ENCODE results near the gene PTRH1.

Gene PTRH1

DNA sequence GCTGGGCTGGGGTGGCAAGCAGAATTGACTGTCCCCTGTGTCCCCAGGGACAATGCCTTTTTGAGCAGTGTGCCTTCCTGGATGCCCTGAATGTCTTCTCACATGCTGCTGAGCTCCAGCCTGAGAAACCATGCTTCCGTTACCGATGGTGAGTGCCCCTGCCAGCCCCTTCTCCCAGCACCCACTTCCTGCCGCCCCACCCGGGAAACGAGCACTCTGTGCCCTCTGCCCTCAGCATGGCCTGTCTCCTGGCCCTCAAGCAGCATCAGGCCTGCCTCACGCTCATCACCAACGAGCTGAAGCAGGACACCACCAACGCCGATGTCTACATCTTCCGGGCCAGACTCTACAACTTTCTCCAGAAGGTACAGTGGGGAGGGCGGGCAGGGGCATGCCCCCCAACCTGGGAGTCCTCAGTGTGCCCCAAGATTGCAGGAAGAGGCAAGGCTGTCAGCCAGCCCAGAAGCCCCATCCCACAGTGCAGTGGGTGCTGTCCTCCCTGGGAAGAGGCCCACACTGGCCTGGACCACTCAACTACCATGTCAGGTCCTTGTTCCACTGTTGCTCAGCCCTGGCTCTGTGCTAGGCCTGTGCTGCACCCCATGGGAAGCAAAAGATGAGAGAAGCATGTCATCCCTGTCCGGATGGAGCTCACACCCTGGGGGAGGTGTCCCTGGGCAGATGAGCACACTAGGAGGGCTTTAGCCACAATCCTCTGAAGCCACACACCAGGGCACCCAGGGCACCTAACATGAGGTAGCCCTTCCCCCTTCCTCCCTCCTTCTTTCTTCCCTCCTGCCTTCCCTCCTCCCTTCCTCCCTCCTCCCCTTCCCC lies 4.8 kb upstream of the PTRH1 start:
- Histone ChIP-seq H2AFZ (ENCODE audit: low read length) (no peak overlapping the region), H3K4me2 (ENCODE audit: low read length) (no peak overlapping the region), H3K36me3 (ENCODE audit: insufficient read depth, low read length) (no peaks in the 10 kb centered on the region), H3K9me3 (ENCODE audit: low read length) (no peaks in the 10 kb centered on the region), H4K20me1 (ENCODE audit: insufficient read depth, low read length) (no peaks in the 10 kb centered on the region), H3K27me3 (ENCODE audit: insufficient read depth, low read length) (peaks cover 4% of the 10 kb centered on the region; the same call in 1 of the 2 replicates), H3K9ac (ENCODE audit: low read length) (no peak overlapping the region), H3K4me3 (ENCODE audit: low read depth, low read length, poor library complexity, severe bottlenecking) (no peak overlapping the region), H3K27ac (ENCODE audit: low read depth, low read length, poor library complexity, severe bottlenecking) (no peak overlapping the region), H3K9me2 (ENCODE audit: low read depth, low read length) (no peaks in the 10 kb centered on the region), H3K79me2 (ENCODE audit: insufficient read depth, low read length) (no peaks in the 10 kb centered on the region), H3F3A (ENCODE audit: insufficient read depth, low read length) (no peaks in the 10 kb centered on the region), H3K4me1 (ENCODE audit: insufficient read depth, low read length, severe bottlenecking) (peaks cover 5% of the 10 kb centered on the region)
- TF ChIP-seq, protein P1, sequence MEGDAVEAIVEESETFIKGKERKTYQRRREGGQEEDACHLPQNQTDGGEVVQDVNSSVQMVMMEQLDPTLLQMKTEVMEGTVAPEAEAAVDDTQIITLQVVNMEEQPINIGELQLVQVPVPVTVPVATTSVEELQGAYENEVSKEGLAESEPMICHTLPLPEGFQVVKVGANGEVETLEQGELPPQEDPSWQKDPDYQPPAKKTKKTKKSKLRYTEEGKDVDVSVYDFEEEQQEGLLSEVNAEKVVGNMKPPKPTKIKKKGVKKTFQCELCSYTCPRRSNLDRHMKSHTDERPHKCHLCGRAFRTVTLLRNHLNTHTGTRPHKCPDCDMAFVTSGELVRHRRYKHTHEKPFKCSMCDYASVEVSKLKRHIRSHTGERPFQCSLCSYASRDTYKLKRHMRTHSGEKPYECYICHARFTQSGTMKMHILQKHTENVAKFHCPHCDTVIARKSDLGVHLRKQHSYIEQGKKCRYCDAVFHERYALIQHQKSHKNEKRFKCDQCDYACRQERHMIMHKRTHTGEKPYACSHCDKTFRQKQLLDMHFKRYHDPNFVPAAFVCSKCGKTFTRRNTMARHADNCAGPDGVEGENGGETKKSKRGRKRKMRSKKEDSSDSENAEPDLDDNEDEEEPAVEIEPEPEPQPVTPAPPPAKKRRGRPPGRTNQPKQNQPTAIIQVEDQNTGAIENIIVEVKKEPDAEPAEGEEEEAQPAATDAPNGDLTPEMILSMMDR (IDR thresholded peaks at IDR 0.05; ENCODE audit: low read length) = no peak
- TF ChIP-seq EZH2 (IDR thresholded peaks at IDR 0.05; ENCODE audit: borderline replicate concordance, low read length) = no peak

DNA sequence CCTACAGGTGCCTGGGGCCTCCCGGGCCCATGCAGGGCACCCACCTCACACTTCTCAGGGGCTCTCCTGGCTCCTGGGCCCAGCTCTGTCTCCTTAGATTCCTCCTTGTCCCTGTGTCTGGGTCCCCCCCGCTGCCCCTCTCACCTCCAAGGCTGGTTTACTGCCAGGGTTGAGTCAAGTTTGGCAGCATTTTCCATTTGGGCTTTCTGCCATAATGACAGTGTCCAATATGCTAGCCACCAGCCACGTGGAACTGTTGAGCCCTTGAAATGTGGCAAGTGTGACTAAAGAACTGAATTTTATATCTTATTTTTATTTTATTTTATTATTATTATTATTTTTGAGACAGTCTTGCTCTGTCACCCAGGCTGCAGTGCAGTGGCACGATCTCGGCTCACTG lies 2.3 kb upstream of the PTRH1 start:
- no peak overlapping the region for H3K4me3 ChIP-seq (ENCODE audit: low read depth, low read length, poor library complexity, severe bottlenecking)
- H3K27ac ChIP-seq (ENCODE audit: low read depth, low read length, poor library complexity, severe bottlenecking) = no peak overlapping the region
- no peak overlapping the region for H3K9ac ChIP-seq (ENCODE audit: low read length)
- H4K20me1 ChIP-seq (ENCODE audit: insufficient read depth, low read length) = no peaks in the 10 kb centered on the region
- H3K27me3 ChIP-seq (ENCODE audit: insufficient read depth, low read length) = peaks cover 4% of the 10 kb centered on the region; the same call in 1 of the 2 replicates
- no peak overlapping the region for H2AFZ ChIP-seq (ENCODE audit: low read length)
- H3K36me3 ChIP-seq (ENCODE audit: insufficient read depth, low read length) = no peaks in the 10 kb centered on the region
- no peaks in the 10 kb centered on the region for H3F3A ChIP-seq (ENCODE audit: insufficient read depth, low read length)
- no peak overlapping the region for H3K4me2 ChIP-seq (ENCODE audit: low read length)
- no peaks in the 10 kb centered on the region for H3K9me3 ChIP-seq (ENCODE audit: low read length)
- peaks cover 5% of the 10 kb centered on the region for H3K4me1 ChIP-seq (ENCODE audit: insufficient read depth, low read length, severe bottlenecking)
- H3K9me2 ChIP-seq (ENCODE audit: low read depth, low read length) = no peaks in the 10 kb centered on the region
- H3K79me2 ChIP-seq (ENCODE audit: insufficient read depth, low read length) = no peaks in the 10 kb centered on the region
- TF ChIP-seq EZH2 (IDR thresholded peaks at IDR 0.05; ENCODE audit: borderline replicate concordance, low read length) = no peak
- TF ChIP-seq, protein P1 (IDR thresholded peaks at IDR 0.05; ENCODE audit: low read length) = no peak

GRCh38 chr9:127716412-127716811 lies 949 bp upstream of the PTRH1 start:
- no peaks in the 10 kb centered on the region for H3K9me2 ChIP-seq (ENCODE audit: low read depth, low read length)
- TF ChIP-seq EZH2 (IDR thresholded peaks at IDR 0.05; ENCODE audit: borderline replicate concordance, low read length) = no peak
- TF ChIP-seq, protein P1 (IDR thresholded peaks at IDR 0.05; ENCODE audit: low read length) = no peak
- no peak overlapping the region for H3K27ac ChIP-seq (ENCODE audit: low read depth, low read length, poor library complexity, severe bottlenecking)
- no peaks in the 10 kb centered on the region for H3K9me3 ChIP-seq (ENCODE audit: low read length)
- H4K20me1 ChIP-seq (ENCODE audit: insufficient read depth, low read length) = no peaks in the 10 kb centered on the region
- no peaks in the 10 kb centered on the region for H3K27me3 ChIP-seq (ENCODE audit: insufficient read depth, low read length)
- H3K4me1 ChIP-seq (ENCODE audit: insufficient read depth, low read length, severe bottlenecking) = peaks cover 5% of the 10 kb centered on the region
- no peaks in the 10 kb centered on the region for H3F3A ChIP-seq (ENCODE audit: insufficient read depth, low read length)
- no peaks in the 10 kb centered on the region for H3K79me2 ChIP-seq (ENCODE audit: insufficient read depth, low read length)
- no peak overlapping the region; the same call in 1 of the 2 replicates for H3K9ac ChIP-seq (ENCODE audit: low read length)
- peak overlapping the region; percentile 82 for H3K4me2 ChIP-seq (ENCODE audit: low read length)
- no peaks in the 10 kb centered on the region for H3K36me3 ChIP-seq (ENCODE audit: insufficient read depth, low read length)
- H3K4me3 ChIP-seq (ENCODE audit: low read depth, low read length, poor library complexity, severe bottlenecking) = peak overlapping the region; percentile 72
- no peak overlapping the region for H2AFZ ChIP-seq (ENCODE audit: low read length)

Data from OCI-LY1 (cell line).